ENCODE data around the gene KIAA1958.

GRCh38 chr9:112487799-112488340 lies 1.2 kb downstream of the KIAA1958 start:
- TF ChIP-seq CTCF (IDR thresholded peaks at IDR 0.05) (no peak), POLR2AphosphoS5 (IDR thresholded peaks at IDR 0.05) (no peak), POLR2A (IDR thresholded peaks at IDR 0.05) (no peak)

Data from breast epithelium (tissue), 3 donors.